HG02642 (cell line): ENCODE data around the gene HCRT.
"Not testable (repeated sequence)": the region's sequence is repeated elsewhere in the genome, so short reads cannot be mapped to it uniquely, and the experiment has no call there.

Experiments used
- ATAC-seq: cut with Tn5 transposase; IDR thresholded peaks from one replicate; pipeline ENCODE4 v1.9.1; 2021; ENCODE audit warnings: mild to moderate bottlenecking; ENCODE audit not compliant: unreplicated experiment, poor library complexity

The HCRT gene

DNA sequence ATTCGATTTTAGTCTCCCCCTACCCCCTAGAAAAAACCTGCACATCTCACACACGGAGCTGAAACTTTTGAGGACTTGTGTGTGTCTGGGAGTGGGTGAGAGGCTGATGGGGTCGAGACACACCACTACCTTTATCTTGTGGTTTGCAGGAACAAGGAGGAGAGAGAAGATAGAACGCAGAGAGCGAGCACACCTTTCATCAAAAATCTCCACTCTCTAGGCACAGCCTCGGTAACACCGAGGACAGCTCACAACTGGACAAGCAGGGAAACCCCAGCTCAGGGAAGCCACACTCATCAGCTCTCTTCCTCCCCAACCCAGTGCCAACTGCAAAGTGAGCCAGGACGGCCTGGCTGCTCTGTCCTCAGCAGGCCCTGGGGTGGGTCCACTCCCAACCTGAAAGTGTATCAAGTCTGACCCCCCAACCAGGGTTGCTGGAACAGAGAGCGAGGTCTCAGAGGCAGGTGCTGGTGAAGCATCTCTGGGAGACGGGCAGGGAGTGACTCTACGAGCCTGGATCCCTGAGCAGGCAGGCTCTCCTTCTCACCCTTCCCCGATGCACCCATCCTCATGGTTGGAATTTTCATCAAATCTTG is 14.3 kb upstream of the HCRT start:
- ATAC-seq = no peak

DNA sequence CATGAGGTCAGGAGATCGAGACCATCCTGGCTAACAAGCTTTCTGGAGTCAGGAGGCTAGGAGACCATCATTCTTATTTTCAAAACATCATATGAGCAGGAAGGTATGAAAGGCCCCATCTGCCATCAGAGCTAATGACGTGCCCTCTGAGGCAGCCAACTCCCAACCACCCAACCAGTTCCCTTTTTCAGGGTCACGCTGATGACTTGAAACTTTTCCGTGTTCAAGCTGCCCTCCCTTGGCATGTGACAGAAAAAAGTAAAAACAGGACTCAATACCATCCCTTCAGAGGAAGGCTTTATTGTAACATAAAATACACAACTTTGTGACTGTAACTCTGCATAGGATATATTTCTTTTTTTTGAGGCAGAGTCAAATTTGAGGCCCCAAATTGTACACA is 13.6 kb upstream of the HCRT start:
- ATAC-seq = no peak

DNA sequence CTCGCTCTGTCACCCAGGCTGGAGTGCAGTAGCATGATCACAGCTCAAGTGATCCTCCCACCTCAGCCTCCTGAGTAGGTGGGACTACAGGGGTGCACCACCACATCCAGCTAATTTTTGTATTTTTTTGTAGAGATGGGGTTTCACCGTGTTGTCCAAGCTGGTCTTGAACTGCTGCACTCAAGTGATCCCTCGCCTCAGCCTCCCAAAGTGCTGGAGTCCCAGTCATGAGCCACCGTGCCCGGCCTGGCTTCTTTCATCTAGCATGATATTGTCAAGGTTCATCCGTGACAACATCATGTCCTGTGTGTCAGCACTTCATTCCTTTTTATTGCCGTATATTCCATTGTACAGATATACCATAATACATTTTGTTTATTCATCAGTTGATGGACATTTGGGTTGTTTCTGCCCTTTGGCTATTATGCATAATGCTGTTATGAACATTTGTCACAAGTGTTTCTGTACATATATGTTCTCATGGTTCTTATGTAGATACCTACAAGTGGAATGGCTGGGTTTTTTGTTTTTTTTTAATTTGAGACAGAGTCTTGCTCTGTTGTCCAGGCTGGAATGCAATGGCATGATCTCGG is 12.4 kb upstream of the HCRT start:
- no peak for ATAC-seq

DNA sequence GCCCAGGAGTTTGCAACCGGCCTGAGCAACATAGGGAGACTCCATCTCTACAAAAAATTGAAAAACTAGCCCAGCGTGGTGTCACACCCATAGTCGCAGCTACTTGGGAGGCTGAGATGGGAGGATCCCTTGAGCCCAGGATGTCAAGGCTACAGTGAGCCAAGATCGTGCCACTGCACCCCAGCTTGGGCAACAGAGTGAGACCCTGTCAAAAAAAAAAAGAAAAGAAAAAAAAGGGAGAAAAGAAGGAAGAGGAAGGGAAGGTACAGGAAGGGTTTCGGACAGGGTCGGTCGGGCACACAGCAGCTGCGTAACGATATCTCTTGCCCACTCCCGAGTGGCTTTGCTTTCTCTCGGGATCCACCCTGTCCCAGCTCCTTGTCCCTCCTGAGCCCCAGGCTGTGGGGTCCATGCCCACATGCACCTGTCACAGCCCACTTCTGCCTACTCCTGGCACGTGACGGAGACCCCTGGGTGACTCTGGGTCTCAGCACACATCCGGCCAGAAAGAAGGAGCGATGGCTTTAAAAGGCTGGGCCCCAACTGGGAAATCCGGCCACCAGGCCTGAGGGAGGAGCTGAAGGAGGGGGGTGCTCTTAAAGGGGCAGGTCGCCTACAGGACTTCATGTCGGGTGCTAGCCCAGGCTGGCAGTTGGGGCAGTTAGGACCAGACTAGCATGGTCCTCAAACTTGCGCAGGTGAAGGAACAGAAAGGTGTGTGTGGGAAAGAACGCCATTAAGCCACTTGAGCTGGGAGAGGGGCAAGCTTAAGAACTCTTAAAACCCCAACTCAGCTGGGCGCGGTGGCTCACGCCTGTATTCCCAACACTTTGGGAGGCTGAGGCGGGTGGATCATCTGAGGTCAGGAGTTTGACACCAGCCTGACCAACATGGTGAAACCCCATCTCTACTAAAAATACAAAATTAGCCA is 9.0 kb upstream of the HCRT start, which contains the start of gene GHDC:
Gene GHDC (minus strand): TSS at position 526 of the 931 bp plus-strand sequence. CDS start 913 bp downstream, outside the sequence.
- peak; percentile 92 for ATAC-seq

DNA sequence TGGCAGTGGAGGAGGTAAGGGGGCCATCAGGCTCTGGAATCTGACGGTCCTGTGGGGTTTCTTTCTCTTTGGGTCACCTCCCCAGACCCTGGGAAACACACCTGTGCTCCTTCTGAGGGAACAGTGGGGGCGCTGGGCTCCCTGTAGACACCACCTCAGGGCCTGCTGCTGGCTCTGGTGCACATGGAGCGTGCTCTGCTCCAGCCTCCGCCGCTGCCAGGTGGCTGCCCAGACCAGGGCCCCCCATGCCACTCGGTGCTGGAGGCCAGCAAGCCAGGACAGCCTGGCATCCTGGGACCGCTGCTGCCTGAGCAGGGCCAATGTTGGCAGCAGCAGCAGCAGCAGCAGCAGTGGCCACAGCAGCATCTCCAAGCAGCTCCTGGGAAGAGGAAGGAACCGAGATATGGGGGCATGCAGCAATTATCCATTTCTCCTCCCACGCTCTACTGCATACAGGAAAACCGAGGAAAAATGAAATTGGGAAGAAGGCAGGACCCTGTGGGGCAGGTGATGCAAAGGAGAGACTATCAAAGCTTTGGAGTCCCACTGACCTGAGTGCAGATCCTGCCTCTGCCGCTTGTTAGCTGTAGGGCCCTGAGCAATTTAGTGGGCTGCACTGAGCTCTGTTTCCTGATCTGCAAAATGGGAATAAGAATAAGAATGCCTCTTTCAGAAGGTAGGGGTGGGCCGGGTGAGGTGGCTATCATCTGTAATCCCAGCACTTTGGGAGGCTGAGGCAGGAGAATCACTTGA is 8.1 kb upstream of the HCRT start:
- no peak for ATAC-seq

DNA sequence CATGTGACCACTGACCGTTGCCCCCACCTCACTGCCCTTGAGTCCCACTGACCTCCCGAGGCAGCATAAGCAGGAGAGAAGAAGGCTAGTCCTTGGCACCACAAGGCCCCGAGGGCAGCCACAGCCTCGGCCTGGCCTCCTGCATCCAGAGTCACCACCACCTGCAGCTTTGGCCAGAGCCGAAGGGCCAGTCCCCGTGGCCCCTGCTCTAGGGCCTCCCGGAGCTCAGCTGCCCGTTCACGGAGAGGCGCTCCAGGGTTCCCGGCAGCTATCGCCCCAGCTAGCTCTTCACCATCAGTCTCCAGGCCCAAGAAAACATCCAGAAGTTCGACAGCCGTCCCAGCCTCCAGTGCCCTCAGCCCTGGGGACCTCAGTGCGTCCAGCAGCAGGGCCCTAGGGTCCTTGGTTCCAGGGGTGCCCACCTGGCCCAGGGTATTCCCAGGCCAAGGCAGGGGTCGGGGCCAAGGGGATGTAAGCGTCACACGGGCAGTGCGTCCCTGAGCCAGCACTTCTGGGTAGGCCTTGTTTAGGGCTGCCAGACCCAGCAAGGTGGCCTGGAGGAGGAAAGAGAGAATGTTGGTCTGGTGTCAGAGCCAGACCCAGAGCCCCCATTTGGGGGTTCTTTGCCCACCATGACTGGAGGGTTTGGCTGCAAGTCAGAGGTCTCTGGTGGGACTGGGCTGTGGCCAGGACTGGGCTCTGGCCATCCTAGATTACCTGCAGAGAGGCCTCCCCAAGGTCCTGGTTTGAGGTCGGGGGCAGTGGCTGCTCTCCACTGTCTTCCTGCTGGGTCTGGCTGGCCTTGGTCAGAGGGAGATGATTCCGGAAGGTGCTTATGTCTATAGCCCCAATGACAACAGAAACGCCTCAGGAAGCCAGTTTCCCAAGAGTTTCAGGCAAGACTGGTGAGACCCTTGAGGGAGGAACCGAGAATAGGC is 7.2 kb upstream of the HCRT start:
- ATAC-seq = no peak

DNA sequence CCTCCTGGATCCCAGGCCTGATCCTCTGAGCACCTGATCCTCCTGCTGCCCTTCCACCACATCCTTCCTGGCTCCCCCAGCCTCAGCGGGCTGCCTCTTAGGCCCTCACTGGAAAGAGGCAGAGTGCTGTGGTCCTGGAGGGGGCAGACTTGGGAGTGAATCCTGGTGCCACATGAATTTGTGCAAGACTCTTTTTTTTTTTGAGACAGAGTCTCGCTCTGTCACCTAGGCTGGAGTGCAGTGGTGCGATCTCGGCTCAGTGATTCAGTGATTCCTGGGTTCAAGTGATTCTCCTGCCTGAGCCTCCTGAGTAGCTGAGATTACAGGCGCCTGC is 6.0 kb upstream of the HCRT start:
- no peak for ATAC-seq

DNA sequence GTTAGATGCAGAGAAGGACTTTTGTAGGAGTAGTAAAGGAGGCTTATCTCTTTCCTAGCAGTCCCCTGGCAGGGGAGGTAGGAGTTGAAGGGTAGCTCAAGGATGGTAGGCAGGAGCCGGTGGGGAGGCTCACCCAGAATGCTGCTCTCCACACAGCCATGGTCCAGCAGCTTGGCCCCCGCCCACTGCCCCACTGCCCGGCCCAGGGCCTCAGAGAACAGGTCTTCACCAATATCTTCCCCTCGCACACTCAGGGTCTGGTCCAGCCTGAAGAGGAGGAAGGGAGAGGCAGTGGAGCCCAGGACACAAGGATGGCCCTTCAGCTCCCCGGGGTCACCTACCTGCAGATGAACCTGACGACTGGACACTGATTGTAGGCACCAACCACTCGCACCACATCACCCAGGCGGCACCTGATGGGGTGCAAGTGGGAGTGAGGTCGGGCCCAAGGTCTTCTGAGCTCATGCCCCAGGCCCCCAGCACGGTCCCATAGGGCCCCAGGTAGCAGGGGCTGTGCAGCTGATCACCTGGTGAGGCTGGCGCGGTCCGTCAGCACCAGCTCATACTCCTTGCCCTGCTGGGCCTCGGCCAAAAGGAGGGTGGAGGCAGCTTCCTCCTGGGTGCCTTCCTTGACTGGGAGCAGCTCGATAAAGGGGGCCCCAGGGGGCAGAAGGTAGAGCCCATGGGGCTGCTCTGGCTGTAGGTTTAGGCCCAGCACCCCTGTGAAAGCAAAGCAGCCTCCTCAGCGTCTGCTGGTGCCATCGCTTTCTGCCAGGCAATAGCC is 5.4 kb upstream of the HCRT start:
- no peak for ATAC-seq

DNA sequence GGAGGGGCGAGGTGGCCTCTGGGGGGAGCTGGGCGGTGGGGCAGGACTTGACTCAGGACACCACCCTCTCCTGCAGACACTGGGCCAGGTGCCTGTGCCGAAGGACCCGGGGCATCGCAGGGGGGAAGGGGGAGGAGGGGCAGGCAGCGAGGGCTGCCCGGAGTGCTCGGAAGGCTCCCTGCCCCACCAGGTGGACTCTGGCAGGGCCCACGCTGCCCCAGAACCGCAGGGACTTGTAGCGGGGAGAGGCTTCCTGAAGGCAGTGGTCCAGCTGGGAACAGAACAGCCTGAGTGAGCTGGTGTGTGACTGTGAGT is 4.4 kb upstream of the HCRT start:
- no peak for ATAC-seq

DNA sequence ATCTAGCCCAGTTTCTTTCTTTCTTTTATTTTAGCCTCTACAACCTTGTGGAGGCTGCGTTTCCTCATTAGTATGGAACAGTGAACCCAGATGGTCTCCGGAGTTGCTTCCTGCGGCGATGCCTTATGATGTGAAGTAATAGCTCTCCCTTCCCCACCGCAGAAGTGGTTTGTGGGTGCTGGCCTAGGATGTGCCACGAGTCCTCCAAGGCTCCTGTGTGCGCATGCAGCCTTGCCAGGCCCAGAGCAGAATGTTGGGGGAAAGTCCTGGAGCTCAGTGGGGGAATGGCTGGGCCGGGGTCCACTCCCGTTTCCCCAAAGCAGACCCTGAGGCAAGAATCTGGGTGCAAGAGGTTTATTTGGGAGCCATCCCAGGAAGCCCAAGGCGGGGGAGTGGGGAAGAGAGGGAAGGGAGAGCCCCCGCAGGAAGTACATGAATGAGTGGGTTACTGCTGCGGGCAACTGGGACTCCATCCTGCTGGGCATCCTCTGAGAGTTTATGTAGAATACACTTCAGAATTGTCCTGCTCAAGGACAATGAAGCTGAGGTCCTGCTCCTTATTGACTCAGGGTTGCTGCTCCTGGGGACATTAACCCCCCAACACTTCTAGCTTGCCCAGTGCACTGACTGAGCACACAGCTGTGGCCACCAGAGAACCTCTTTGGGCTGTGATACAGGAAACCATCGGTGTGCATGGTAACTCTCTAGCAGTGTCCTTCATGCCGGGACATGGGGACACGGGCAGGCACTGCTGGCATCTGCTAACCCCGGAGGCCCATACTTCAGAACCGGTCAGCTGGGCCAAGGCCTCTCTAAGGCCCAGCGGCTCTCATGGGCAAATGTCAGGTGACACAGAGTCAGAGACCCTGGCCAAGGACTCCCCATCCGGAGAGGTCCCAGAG is 3.7 kb upstream of the HCRT start:
- no peak for ATAC-seq

DNA sequence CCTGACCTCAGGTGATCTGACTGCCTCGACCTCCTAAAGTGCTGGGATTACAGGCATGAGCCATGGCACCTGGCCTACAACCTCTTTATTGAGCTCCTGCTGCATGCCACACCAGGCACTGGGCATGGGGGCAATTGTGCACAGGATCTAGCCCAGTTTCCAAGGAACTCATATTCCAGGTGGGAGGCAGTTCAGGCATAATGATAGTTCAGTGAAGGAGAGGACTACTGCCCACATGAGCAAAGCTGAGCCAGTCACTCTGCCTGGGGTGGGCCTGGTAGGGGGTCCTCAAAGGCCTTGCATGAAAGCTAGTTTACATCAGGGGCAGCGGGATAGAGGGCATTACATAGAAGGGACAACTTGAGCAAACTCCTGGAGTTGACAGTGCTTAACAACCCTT is 2.6 kb upstream of the HCRT start:
- ATAC-seq = no peak

DNA sequence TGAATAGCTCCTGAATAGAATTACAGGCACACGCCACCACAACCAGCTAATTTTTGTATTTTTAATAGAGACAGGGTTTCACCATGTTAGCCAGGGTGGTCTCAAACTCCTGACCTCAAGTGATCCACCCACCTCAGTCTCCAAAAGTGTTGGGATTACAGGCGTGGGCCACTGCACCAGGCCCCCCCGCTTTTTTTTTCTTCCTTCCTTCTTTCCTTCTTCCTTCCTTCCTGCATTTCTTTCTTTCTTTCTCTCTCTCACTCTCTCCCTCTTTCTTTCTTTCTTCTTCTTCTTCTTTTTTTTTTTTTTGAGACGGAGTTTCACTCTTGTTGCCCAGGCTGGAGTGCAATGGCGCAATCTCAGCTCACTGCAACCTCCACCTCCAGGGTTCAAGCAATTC is 939 bp upstream of the HCRT start:
- ATAC-seq = not testable (repeated sequence)

DNA sequence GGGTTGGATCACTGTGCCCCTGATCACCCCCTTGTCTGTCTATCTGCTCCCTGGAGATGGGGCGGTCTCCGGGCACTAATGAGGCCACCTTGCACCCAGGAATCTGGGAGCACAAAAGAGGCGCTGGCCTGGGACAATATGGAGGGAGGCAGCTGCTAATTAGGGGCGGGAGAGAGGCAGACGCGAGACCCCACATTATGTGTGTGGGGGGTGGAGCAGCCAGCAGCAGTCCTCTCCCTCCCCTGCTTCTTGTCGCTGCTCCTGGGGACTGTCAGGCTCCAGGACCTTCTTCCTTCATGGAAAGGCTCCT is 324 bp upstream of the HCRT start:
- no peak for ATAC-seq

DNA sequence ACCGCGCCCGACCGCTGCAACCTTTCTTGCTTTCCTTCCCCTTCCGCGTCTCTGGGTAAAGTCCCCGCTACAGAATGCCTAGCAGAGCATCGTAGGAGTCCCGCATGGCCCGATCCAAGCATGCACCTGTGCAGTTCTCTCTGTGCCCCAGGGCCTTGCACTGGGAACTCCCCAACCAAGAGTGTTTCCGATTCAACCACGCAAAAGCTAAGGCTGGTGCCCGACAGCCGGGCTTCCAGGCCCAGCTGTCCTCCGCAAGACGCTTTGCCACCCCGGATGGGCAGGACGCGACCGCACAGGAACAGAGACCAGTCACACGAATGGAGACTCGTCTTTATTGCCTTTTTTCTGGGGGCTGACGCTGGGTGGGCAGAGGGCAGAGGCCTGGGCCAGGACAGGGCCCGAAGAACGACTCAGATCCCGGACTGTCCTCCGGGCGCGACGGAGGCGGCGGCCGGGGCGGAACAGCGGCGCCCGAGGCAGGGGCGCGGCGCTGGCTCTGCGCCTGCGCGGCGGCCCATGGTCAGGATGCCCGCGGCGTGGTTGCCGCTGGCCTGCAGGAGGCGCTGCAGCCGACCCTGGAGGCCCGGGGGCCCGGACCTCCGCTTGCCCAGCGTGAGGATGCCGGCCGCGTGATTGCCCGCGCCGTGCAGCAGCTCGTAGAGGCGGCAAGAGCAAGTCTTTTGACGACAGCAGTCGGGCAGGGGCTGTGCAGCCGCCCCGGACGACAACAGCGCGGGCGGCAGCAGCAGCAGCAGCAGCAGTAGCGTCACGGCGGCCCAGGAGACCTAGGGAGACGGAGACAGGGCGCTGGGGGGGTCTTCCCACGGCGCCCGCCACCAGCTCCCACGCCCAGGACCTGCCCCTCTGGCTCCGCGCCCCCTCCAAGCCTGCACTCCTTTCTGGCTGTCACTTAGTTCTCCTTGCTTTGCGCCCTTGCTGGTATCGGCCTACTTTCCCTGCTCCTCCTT is 1.2 kb downstream of the HCRT start:
- peak; percentile 75 for ATAC-seq

DNA sequence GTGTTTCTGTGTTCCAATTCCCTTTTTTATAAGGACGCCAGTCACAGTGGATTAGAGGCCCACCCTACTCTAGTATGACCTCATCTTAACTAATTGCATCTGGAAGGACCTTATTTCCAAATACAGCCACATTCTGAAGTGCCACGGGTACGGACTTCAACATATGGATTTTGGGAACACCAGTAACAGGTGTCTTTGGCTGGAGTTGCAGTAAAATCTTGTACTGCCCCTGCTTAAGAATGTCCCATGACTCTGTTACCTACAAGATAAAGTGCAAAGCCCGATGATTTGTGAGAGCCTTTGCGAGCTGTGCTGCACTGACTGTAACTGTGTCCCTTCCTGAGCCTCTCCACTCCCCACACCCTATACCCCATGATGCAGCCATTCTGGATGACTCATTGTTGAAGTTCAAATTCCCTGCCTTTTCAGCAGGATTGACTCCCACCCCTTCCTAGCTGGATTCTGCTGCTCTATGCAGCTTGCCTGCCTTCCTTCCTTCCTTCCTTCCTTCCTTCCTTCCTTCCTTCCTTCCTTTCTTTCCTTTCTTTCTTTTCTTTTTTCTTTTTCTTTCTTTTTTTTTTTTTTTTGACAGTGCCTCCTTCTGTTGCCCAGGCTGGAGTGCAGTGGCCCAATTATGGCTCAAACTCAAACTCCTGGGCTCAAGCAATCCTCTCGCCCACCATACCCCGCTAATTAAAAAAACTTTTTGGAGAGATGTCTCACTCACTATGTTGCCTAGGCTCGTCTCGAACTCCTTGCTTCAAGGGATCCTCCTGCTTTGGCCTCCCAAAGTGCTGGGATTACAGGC is 2.1 kb downstream of the HCRT start:
- ATAC-seq = no peak

DNA sequence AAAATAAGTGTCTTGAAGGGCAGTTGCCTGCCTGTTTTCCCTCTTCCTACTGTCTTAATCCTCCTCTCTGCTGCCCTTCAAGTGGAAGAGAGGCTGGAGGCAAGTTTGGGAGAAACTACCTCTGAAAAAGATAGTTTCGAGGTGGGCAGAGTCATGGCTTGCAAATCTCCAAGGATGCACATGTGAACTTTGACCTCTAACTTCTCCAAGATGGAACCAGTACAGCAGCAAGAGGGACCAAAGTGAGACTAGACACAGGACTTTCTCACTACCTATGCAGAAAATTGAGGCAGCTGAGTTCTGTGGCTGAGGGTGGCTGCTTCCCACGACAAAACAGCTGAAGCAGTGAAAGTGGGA is 3.4 kb downstream of the HCRT start:
- ATAC-seq = no peak
